GM10847 (cell line): Measurements from ENCODE around the gene CYP24A1.

Experiments
- POLR2A ChIP-seq: IDR thresholded peaks from 2 replicates; pipeline ENCODE4 v1.6.1; 2011; ENCODE audit not compliant: insufficient read length; ENCODE audit errors: extremely low read depth

The CYP24A1 gene

DNA sequence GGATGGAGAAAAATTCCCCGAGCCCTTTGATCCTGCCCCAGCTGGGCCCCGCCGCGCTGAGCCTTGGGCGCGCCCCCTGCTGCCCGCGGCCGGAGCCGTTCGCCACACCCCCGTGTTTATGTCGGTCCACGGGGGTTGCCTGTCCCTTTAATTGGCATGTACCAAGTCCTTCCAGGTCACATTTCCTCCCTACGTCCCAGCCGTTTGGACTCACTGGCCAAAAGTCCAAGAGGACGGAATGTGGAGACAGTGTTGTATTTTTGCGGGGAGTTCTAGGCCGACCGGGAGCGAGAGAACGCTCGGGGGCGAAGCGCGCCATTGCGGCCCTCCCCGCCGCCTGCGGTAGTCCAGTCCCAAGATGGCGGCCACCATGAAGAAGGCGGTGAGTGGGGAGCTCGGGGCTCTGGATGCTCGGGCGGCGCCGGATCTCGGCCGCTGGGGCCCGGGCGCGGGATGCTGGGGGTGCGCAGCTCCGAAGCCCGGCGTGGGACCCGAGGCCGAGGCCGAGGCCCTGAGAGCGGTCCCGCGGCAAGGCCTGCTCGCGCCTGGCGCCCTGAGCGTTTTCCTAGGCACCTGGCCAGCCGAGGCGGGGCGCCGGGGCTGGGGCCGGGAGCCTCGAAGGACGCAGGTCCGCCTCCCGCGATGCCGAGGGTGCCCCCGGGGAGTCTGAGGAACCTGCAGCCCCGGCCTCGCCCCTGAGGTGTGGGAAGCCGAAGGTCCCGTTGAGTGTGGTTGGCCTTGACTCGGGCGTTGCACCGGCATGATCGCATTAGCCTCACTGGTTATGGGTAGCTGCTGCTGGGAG is 34.2 kb upstream of the CYP24A1 start, which contains the start of gene PFDN4:
Gene PFDN4 (plus strand): TSS at position 345 of the 805 bp plus-strand sequence. CDS start 14 bp downstream, at position 359.
- peak; percentile 38 for TF ChIP-seq POLR2A

DNA sequence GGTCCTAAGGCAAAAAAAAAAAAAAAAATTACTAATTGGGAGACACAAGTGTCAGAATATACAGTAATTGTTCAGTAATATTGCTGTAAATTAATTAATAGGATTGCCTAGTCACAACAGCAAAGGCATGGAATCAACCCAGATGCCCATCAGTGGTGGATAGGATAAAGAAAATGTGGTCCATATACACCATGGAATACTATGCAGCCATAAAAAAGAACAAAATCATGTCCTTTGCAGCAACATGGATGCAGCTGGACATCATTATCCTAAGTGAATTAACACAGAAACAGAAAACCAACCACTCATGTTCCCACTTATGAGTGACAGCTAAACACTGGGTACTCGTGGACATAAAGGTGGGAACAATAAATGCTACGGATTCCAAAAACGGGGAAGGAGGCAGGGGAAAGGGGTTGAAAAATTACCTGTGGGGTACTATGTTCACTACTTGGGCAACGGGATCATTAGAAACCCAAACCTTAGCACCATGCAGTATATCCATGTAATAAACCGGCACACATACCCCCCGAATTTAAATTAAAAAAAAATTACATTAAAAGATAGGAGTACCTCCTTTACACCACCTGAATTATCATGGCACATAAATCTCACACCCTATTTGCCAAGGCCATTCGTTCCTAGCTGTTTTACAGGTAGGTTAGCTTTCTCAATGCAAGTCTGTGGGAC is 33.4 kb upstream of the CYP24A1 start:
- TF ChIP-seq POLR2A = no peak

DNA sequence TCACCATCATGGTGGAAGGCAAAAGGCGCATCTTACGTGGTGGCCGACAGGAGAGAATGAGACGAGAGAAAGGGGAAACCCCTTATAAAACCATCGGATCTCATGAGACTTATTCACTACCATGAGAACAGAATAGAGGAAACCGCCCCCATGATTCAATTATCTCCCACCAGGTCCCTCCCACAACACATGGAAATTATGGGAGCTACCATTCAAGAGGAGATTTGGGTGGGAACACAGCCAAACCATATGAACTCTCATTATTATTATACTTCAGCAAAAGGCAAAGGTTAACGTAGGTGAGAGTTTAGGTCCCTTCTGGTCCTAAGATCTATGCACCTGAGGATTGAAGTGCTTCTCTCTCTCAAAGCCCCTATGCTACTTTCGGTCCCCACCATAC is 31.7 kb upstream of the CYP24A1 start:
- no peak for TF ChIP-seq POLR2A

DNA sequence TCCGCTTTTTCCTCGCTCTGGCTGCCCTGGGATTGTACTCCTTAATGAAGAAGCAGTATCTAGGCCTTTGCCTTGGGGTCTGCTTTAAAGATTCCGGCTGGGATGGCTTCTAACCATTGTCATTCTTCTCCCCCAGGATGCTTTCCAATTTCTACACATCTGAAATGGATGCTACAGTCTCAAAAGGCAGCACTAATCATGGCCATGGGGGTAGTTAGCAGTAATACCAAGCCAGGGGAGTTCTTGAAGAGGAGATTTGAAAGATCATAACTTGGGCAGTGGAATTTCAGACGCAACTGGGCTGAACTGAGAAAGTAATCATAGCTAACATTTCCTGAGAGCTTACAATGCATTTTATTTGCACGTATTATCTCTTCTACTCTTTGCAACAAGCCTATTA is 30.7 kb upstream of the CYP24A1 start:
- no peak for TF ChIP-seq POLR2A

DNA sequence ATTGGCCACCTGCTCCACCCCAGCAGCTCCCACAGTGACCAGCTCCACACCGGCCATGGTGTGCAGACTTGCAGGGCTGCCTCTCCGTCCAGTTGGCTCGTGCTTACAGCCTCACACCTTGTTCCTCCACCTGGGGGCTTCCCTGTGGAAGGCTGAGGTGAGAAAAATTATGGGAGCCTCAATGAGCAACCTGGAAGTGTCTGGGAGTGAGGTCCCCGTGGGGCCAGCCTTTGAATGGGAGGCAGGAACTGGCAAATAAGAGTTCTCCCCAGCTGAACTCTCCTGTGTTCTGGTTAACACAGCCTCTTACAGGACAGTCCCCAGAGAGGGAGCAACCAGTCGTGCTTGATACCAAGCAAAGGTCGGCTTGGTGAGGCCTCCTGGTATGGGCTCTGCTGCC is 30.3 kb upstream of the CYP24A1 start:
- TF ChIP-seq POLR2A = no peak

DNA sequence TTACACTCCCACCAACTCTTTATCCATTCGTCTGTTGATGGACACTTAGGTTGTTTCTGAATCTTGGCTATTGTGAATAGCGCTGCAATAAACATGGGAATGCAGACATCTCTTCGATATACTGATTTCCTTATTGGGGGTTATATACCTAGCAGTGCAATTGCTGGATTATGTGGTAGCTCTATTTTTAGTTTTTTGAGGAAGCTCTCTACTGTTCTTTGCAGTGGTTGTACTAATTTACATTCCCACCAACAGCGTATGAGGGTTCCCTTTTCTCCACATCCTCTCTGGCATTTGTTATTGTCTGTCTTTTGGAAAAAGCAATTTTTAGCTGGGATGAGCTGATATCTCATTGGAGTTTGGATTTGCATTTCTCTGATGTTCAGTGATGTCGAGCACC is 29.5 kb upstream of the CYP24A1 start:
- TF ChIP-seq POLR2A = no peak

DNA sequence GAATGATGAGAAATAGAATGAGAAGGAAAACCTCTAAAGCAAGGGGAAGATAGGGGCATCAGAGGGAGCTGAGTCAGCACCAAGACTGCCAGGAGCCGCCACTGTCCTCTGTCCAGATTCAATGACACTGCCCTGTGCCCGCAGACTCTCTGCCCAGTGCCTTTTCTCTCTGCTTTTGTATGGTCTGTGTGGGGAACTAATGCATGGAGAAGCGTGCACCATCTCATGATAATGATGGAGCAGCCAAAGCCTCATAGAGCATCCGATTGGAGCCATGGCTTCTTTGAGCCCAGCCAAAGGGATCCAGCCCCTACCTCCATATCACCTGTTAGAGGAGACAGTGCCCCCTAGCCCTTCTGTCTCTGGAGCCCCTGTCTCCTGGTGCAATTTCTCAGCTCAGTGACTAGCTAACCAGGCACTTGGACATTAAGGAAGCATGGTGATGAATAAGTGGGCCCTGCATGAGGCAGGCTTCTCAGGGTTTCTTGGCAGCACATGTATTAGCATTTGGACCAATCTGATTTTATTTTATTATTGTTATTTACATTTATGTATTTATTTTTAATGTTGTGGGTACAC is 27.6 kb upstream of the CYP24A1 start:
- no peak for TF ChIP-seq POLR2A

DNA sequence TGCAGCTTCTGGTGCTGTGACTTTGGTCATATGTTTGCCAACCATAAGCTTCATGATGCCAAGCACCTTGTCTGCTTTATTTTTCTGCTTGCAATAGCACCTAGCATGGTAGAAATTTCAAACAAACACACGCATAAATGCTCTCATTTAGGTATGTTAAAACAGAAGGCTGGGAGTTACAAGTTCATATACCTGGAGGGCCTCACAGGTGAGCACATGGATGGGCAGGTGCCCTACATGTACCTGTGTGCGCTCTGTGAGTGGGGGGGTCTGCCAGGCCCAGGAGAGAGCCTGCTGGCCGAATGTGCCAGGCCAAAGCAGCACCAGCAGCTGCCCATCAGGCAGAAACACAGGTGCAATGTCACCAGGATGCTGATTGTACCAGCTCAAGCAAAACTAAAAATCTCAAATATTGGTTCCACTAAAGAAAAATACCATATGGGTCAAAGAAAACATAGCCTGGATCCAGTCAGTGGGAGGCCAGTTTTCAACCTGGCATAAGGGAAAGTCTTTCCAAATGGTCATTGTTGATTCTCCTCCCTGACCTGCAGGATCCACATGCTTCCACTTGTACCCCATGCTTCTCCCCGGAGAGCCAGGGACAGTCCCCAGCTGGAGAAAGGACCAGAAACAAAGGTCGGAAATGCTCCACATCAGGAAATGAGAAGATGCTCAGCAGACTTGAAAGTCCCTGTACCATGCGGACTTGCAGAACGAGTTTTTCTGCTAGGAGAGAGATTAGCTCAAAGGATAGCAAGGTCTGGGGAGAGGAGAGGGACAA is 26.9 kb upstream of the CYP24A1 start:
- TF ChIP-seq POLR2A = no peak

DNA sequence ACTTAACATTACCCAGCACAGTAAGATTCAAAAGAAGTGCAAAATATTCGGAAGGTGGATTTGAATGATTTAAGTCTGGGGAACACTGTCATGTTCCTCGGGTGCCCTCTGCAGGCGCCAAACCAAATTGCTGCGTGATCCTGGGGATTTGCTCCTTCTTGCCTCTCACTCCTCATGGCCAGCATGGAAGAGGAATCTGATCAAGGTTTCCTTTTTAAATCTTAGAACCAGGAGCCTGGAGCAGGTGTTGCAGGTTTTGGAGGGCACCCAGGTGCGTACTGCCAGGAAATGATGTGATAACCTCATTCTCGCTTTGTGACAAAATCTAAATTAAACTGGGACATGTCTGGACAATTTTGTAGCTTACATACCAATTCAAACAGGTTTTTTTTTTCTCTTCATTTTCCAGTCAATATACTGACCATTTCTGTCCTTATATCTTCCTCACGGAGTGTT is 26.0 kb upstream of the CYP24A1 start:
- TF ChIP-seq POLR2A = no peak

DNA sequence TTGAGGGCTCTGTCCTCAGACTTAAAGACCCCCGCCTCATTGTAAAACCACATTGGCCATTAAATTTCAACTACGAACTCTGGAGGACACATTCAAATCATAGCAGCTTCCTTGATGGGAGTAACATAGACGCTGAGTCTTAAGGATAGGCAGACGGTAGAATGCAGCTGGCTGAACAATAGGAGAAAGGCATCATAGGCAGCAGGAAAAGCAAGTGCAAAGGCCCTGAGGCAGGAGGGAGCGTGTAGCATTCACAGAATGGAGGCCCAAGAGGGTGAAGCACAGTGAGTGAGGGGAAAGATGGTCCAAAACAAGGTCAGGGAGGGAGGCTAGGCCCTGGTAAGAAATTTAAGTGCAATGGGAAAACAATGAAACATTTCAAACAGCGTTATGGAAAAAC is 25.5 kb upstream of the CYP24A1 start:
- TF ChIP-seq POLR2A = no peak

DNA sequence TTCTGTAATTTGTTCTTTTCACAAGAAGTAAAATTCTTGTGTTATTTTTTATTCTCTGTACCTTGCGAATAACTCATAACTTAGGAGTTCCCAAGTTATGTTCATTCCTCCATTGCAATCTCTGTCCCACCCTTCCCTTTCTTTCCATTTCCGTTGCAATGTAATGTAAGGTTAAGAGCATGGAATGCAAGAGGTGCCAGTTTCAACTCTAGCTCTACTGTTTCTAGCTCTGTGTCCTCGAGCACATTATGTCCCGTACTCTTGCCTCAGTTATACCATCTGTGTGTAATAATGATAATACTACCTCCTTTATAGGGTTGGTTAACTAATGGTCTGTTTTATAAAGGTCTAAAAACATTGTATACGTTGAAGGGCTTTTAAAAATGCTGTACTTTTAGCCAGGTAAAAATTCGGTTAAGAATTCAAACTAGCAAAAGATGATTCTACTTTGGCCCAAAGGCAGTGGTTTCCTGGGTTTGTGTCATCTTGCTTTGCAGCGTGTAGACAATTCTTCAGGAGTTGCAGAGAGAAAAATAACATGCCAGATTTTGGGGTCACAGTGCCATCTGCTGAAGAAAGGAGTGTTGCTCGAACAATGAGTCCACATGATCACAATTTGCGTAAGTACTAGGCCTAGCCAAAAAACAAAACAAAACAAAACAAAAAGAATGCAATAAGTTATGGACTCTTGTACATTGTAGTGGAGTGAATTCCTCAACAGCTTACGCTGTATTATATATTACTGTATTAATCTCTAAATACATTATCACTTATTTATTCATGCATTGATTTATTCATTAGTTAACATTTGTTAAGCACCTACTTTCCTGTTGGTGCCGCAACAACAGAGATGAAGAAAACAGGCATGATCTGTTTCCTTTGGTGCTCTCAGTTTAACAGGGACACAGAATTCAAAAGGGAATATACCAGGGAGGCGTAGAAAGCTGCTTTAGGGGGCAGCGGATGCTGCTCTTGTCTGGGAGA is 24.1 kb upstream of the CYP24A1 start:
- TF ChIP-seq POLR2A = no peak

DNA sequence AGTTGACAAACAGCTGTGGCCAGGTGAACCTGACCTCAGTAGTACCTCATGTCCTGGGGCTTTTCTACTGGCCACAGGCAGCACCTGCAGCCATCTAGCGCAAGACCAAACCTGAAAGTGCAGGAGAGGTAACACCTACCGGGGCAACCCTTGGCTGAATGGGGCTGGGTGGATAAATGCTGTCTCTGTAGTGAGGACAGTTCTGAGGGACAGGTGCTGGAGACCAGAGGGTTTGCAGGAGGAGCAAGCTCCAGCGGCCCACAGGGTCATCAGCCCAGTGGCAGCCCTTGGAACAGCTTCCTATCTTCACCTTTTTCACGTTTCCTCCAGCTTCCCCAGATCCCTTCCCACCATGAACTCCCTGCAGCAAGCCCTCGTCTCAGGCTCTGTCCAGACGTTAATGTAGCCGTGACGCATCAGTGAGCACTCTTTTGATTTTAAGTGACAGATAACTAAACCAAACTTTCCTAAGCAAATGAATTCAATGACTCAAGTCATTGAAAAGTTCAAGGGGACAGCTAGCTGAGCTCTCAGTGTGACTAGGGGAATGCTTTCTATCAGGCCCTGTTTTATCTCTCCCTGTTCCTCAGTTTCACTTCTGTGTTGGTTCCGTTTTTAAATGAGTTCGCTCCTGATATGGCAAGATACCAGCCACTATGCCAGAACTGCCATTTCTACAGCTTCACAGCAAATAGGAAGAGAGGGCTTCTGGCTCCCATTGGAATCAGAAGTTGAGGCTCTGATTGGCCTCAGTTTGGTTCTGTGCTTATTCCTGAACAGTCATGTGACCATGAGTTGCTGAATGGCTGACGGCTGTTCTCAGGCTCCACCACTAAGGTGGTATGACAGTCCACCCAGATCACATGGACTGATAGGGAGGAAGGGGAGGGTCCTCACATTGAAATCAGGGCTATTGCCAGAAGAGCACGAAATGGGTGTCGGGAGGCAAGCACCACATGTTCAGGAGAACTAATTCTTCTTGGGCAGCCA is 22.0 kb upstream of the CYP24A1 start:
- TF ChIP-seq POLR2A = no peak
